Adipocyte (in vitro differentiated cells): ENCODE results near the gene LRMDA.
"Not testable (repeated sequence)": the region's sequence is repeated elsewhere in the genome, so short reads cannot be mapped to it uniquely, and the experiment has no call there.

Experiments
- DNase-seq: peaks from one replicate; pipeline ENCODE4 v3.0.0-alpha.2; 2015; ENCODE audit warnings: low read depth
- H3K27me3 ChIP-seq: replicated peaks from 2 replicates; pipeline ENCODE4 v1.7.0; 2013; ENCODE audit warnings: mild to moderate bottlenecking, low read length, moderate library complexity; ENCODE audit not compliant: control insufficient read depth, insufficient read depth
- H3K36me3 ChIP-seq: 2 replicates; pipeline ENCODE4 v1.7.0; 2013; ENCODE audit warnings: low read length, mild to moderate bottlenecking, moderate library complexity; ENCODE audit not compliant: control insufficient read depth, insufficient read depth, severe bottlenecking
- H3K4me1 ChIP-seq: 2 replicates; pipeline ENCODE4 v1.7.0; 2013; ENCODE audit warnings: mild to moderate bottlenecking, low read length, moderate library complexity; ENCODE audit not compliant: control insufficient read depth, insufficient read depth
- H3K4me3 ChIP-seq: 2 replicates; pipeline ENCODE4 v1.7.0; 2013; ENCODE audit warnings: mild to moderate bottlenecking, low read length, moderate library complexity
- H3K9ac ChIP-seq: 2 replicates; pipeline ENCODE4 v1.7.0; 2013; ENCODE audit warnings: mild to moderate bottlenecking, low read length, moderate library complexity
- H3K9me3 ChIP-seq: 2 replicates; pipeline ENCODE4 v1.7.0; 2013; ENCODE audit warnings: mild to moderate bottlenecking, low read length, moderate library complexity; ENCODE audit not compliant: control insufficient read depth

LRMDA gene

GRCh38 chr10:76049581-76050290, 618.3 kb downstream of the LRMDA start:
- H3K9ac ChIP-seq, result no peak overlapping the region
- no peaks in the 10 kb centered on the region for H3K4me1 ChIP-seq
- no peak overlapping the region for H3K4me3 ChIP-seq
- H3K27me3 ChIP-seq, result peaks cover 9% of the 10 kb centered on the region
- no peaks in the 10 kb centered on the region for H3K36me3 ChIP-seq
- H3K9me3 ChIP-seq, result no peaks in the 10 kb centered on the region
- peak; percentile 64 for DNase-seq

- Histone ChIP-seq H3K9ac (no peak overlapping the region), H3K36me3 (no peaks in the 10 kb centered on the region), H3K27me3 (peaks cover 7% of the 10 kb centered on the region), H3K4me3 (no peak overlapping the region), H3K9me3 (no peaks in the 10 kb centered on the region), H3K4me1 (no peaks in the 10 kb centered on the region)
- no peak for DNase-seq
Measured at GRCh38 chr10:76050291-76050625, 618.8 kb downstream of the LRMDA start.

- H3K27me3 ChIP-seq, result peaks cover 6% of the 10 kb centered on the region
- H3K9me3 ChIP-seq, result peaks cover 5% of the 10 kb centered on the region
- no peaks in the 10 kb centered on the region for H3K36me3 ChIP-seq
- no peaks in the 10 kb centered on the region for H3K4me1 ChIP-seq
- no peak overlapping the region for H3K9ac ChIP-seq
- no peak for DNase-seq
- no peak overlapping the region for H3K4me3 ChIP-seq
Measured at GRCh38 chr10:76051007-76051936, 619.8 kb downstream of the LRMDA start.

GRCh38 chr10:76052682-76053503, 621.5 kb downstream of the LRMDA start:
- no peaks in the 10 kb centered on the region for H3K4me1 ChIP-seq
- peaks cover 7% of the 10 kb centered on the region for H3K9me3 ChIP-seq
- no peak overlapping the region for H3K9ac ChIP-seq
- no peak for DNase-seq
- no peak overlapping the region for H3K4me3 ChIP-seq
- H3K36me3 ChIP-seq, result no peaks in the 10 kb centered on the region
- H3K27me3 ChIP-seq, result peaks cover 6% of the 10 kb centered on the region

- H3K27me3 ChIP-seq, result peaks cover 6% of the 10 kb centered on the region
- H3K4me1 ChIP-seq, result no peaks in the 10 kb centered on the region
- H3K36me3 ChIP-seq, result no peaks in the 10 kb centered on the region
- H3K4me3 ChIP-seq, result no peak overlapping the region
- no peak overlapping the region for H3K9ac ChIP-seq
- peaks cover 7% of the 10 kb centered on the region for H3K9me3 ChIP-seq
- DNase-seq, result no peak
Measured at GRCh38 chr10:76055466-76055865, 624.0 kb downstream of the LRMDA start.

- Histone ChIP-seq H3K27me3 (peaks cover 6% of the 10 kb centered on the region), H3K9me3 (peaks cover 7% of the 10 kb centered on the region), H3K4me1 (no peaks in the 10 kb centered on the region), H3K9ac (no peak overlapping the region), H3K36me3 (no peaks in the 10 kb centered on the region), H3K4me3 (no peak overlapping the region)
- no peak for DNase-seq
Measured at GRCh38 chr10:76055963-76056362, 624.5 kb downstream of the LRMDA start.

GRCh38 chr10:76060993-76061392, 629.6 kb downstream of the LRMDA start:
- H3K9ac ChIP-seq, H3K4me3 ChIP-seq, DNase-seq, H3K9me3 ChIP-seq, H3K4me1 ChIP-seq, H3K36me3 ChIP-seq, H3K27me3 ChIP-seq: not testable (repeated sequence)

- Histone ChIP-seq H3K4me1 (peaks cover 13% of the 10 kb centered on the region), H3K4me3 (no peak overlapping the region), H3K27me3 (no peaks in the 10 kb centered on the region), H3K9me3 (peaks cover 17% of the 10 kb centered on the region), H3K9ac (no peak overlapping the region), H3K36me3 (no peaks in the 10 kb centered on the region)
- no peak for DNase-seq
Measured at GRCh38 chr10:76066457-76066856, 635.0 kb downstream of the LRMDA start.

- Histone ChIP-seq H3K36me3 (no peaks in the 10 kb centered on the region), H3K4me1 (peaks cover 21% of the 10 kb centered on the region), H3K9ac (no peak overlapping the region)
Measured at GRCh38 chr10:76067447-76067846, 636.0 kb downstream of the LRMDA start.

GRCh38 chr10:76068856-76069255, 637.4 kb downstream of the LRMDA start:
- no peaks in the 10 kb centered on the region for H3K27me3 ChIP-seq
- H3K4me3 ChIP-seq, result no peak overlapping the region
- peaks cover 17% of the 10 kb centered on the region for H3K9me3 ChIP-seq
- no peak overlapping the region for H3K9ac ChIP-seq
- DNase-seq, result no peak
- H3K4me1 ChIP-seq, result peaks cover 35% of the 10 kb centered on the region
- no peaks in the 10 kb centered on the region for H3K36me3 ChIP-seq

More at GRCh38 chr10:76067447-76067846, 636.0 kb downstream of the LRMDA start:
- H3K4me3 ChIP-seq, result no peak overlapping the region
- peaks cover 17% of the 10 kb centered on the region for H3K9me3 ChIP-seq
- DNase-seq, result no peak
- H3K27me3 ChIP-seq, result no peaks in the 10 kb centered on the region

GRCh38 chr10:76070916-76071315, 639.5 kb downstream of the LRMDA start:
- Histone ChIP-seq H3K9ac (peak overlapping the region; percentile 47), H3K4me3 (no peak overlapping the region), H3K4me1 (peaks cover 40% of the 10 kb centered on the region), H3K27me3 (no peaks in the 10 kb centered on the region), H3K36me3 (no peaks in the 10 kb centered on the region), H3K9me3 (peaks cover 19% of the 10 kb centered on the region)
- DNase-seq, result no peak
